H1 (cell line): ENCODE results near the gene CTTNBP2NL. TPM values are rescaled to one million over a fixed set of nuclear protein-coding genes. Genes with fewer than 3 reads are reported as not detected.

Experiments used
- CTCF ChIA-PET: fragments of 300-600 bp; sonication (Branson Sonifier 250); formaldehyde crosslinking; loops from one replicate; lab custom pipeline; 2021; ENCODE audit not compliant: partially characterized antibody; lab: Charles Lee
- POLR2A ChIA-PET: fragments of 300-600 bp; sonication (Branson Sonifier 250); formaldehyde crosslinking; loops from one replicate; lab custom pipeline; 2021; ENCODE audit warnings: inconsistent platforms; ENCODE audit not compliant: partially characterized antibody; lab: Charles Lee
- DNase-seq, 2 experiments: peaks; one replicate each; pipeline versions ENCODE4 v3.0.0 to v3.0.0-alpha.2; 2010 to 2022; ENCODE audit warnings: low spot score in 2 of 2, low read depth in 1 of 2, mixed read lengths in 1 of 2
- FAIRE-seq: peaks from 2 replicates; lab custom pipeline; 2011; peaks lifted over from hg19 to GRCh38; lab: Jason Lieb, UNC
- H2AFZ ChIP-seq: 2 replicates; pipeline ENCODE4 v1.8.1; 2012; ENCODE audit warnings: low read length, inconsistent platforms
- H2AK5ac ChIP-seq: 2 replicates; pipeline ENCODE4 v1.6.1; 2013; ENCODE audit warnings: low read depth, low read length
- H2BK120ac ChIP-seq: replicated peaks from 2 replicates; pipeline ENCODE3; 2013; ENCODE audit warnings: low read depth, low read length, inconsistent platforms
- H2BK12ac ChIP-seq: 2 replicates; pipeline ENCODE4 v1.6.1; 2013; ENCODE audit warnings: low read depth, low read length
- H2BK15ac ChIP-seq: 2 replicates; pipeline ENCODE4 v1.6.1; 2013; ENCODE audit warnings: low read length
- H2BK20ac ChIP-seq: 2 replicates; pipeline ENCODE4 v1.6.1; 2013; ENCODE audit warnings: low read length
- H2BK5ac ChIP-seq: 2 replicates; pipeline ENCODE4 v1.6.1; 2013; ENCODE audit warnings: low read depth, low read length
- H3K14ac ChIP-seq: 2 replicates; pipeline ENCODE4 v1.6.1; 2013; ENCODE audit warnings: inconsistent platforms; ENCODE audit not compliant: insufficient read length
- H3K18ac ChIP-seq: 2 replicates; pipeline ENCODE4 v1.6.1; 2013; ENCODE audit warnings: low read length; ENCODE audit errors: extremely low read depth
- H3K23ac ChIP-seq: 2 replicates; pipeline ENCODE4 v1.6.1; 2013; ENCODE audit warnings: inconsistent platforms; ENCODE audit not compliant: insufficient read length
- H3K23me2 ChIP-seq: 2 replicates; pipeline ENCODE4 v1.6.1; 2013; ENCODE audit warnings: low read depth, low read length
- H3K27ac ChIP-seq: 2 replicates; pipeline ENCODE4 v1.6.1; 2011; ENCODE audit warnings: low read depth, low read length, inconsistent platforms
- H3K27me3 ChIP-seq, 4 experiments: replicated peaks in 1 of 4; 1 replicate in 1 of 4; 2 replicates in 3 of 4; pipeline versions ENCODE4 v1.6.1 to v1.8.1; 2011 to 2013; ENCODE audit warnings: low read length in 3 of 4, mild to moderate bottlenecking in 3 of 4, inconsistent platforms in 2 of 4, mixed read lengths in 2 of 4, moderate library complexity in 1 of 4; ENCODE audit not compliant: control insufficient read depth in 3 of 4, insufficient read depth in 3 of 4; ENCODE audit errors: extremely low read depth in 1 of 4
- H3K36me3 ChIP-seq, 4 experiments: 2 replicates each; pipeline versions ENCODE4 v1.6.1 to v1.8.1; 2011 to 2013; ENCODE audit warnings: mild to moderate bottlenecking in 4 of 4, low read length in 3 of 4, moderate library complexity in 2 of 4, control low read depth in 1 of 4, inconsistent platforms in 1 of 4; ENCODE audit not compliant: insufficient read depth in 4 of 4, control insufficient read depth in 2 of 4
- H3K4ac ChIP-seq: replicated peaks from 2 replicates; pipeline ENCODE3; 2013; ENCODE audit warnings: low read length, low read depth, mixed read lengths, inconsistent platforms; ENCODE audit not compliant: insufficient read length
- H3K4me1 ChIP-seq, 4 experiments: replicated peaks in 1 of 4; 1 replicate in 1 of 4; 2 replicates in 3 of 4; pipeline versions ENCODE4 v1.6.1 to v1.8.1; 2011 to 2013; ENCODE audit warnings: low read length in 3 of 4, inconsistent platforms in 2 of 4, mixed read lengths in 1 of 4; ENCODE audit not compliant: insufficient read depth in 4 of 4, control insufficient read depth in 3 of 4
- H3K4me2 ChIP-seq, 2 experiments: 2 replicates each; pipeline versions ENCODE4 v1.6.1 to v1.8.1; 2011 to 2013; ENCODE audit warnings: low read depth in 2 of 2, low read length in 2 of 2, control low read depth in 1 of 2, inconsistent platforms in 1 of 2, mild to moderate bottlenecking in 1 of 2; ENCODE audit not compliant: insufficient read depth in 1 of 2
- H3K4me3 ChIP-seq, 4 experiments: fragments of 200-600, 300-600 bp in 1 of 4; sonication (generic), shearing (Covaris generic), sonication (Bioruptor Twin) in 1 of 4; 2 replicates each; pipeline versions ENCODE4 v1.5.1 to v1.8.1; 2011 to 2016; ENCODE audit warnings: low read length in 4 of 4, low read depth in 3 of 4, control low read depth in 2 of 4, inconsistent platforms in 2 of 4, mild to moderate bottlenecking in 2 of 4, mixed read lengths in 1 of 4, moderate library complexity in 1 of 4; ENCODE audit not compliant: insufficient read depth in 2 of 4; ENCODE audit errors: extremely low read depth in 1 of 4
- H3K56ac ChIP-seq: replicated peaks from 2 replicates; pipeline ENCODE3; 2013; ENCODE audit warnings: low read depth, mild to moderate bottlenecking, mixed read lengths, low read length, inconsistent platforms; ENCODE audit not compliant: insufficient read length
- H3K79me1 ChIP-seq: 2 replicates; pipeline ENCODE4 v1.6.1; 2013; ENCODE audit warnings: low read depth, low read length, control low read depth
- H3K79me2 ChIP-seq, 2 experiments: 2 replicates each; pipeline versions ENCODE4 v1.6.1 to v1.8.1; 2012 to 2013; ENCODE audit warnings: low read length in 2 of 2, mild to moderate bottlenecking in 2 of 2, inconsistent platforms in 1 of 2; ENCODE audit not compliant: insufficient read depth in 2 of 2, control insufficient read depth in 1 of 2
- H3K9ac ChIP-seq, 4 experiments: replicated peaks in 1 of 4; 1 replicate in 1 of 4; 2 replicates in 3 of 4; pipeline versions ENCODE4 v1.6.1 to v1.8.1; 2011 to 2013; ENCODE audit warnings: low read depth in 3 of 4, low read length in 3 of 4, control low read depth in 2 of 4, mild to moderate bottlenecking in 2 of 4, moderate library complexity in 2 of 4, inconsistent platforms in 1 of 4; ENCODE audit errors: extremely low read depth in 1 of 4
- H3K9me3 ChIP-seq, 2 experiments: 2 replicates each; pipeline versions ENCODE4 v1.6.1 to v1.8.1; 2012 to 2013; ENCODE audit warnings: mild to moderate bottlenecking in 2 of 2, moderate library complexity in 2 of 2, control low read depth in 1 of 2, inconsistent platforms in 1 of 2, low read depth in 1 of 2, low read length in 1 of 2, mixed read lengths in 1 of 2; ENCODE audit not compliant: insufficient read depth in 2 of 2
- H4K20me1 ChIP-seq, 2 experiments: replicated peaks in 1 of 2; 2 replicates each; pipeline versions ENCODE3 to v1.8.1; 2011 to 2013; ENCODE audit warnings: inconsistent platforms in 2 of 2, low read length in 2 of 2, mild to moderate bottlenecking in 1 of 2; ENCODE audit not compliant: insufficient read depth in 2 of 2, control insufficient read depth in 1 of 2
- H4K5ac ChIP-seq: 2 replicates; pipeline ENCODE4 v1.6.1; 2013; ENCODE audit warnings: low read length, low read depth, mixed read lengths, inconsistent platforms; ENCODE audit not compliant: insufficient read length
- H4K8ac ChIP-seq: 2 replicates; pipeline ENCODE4 v1.8.0; 2013; ENCODE audit warnings: mild to moderate bottlenecking, moderate library complexity, low read length, inconsistent platforms; ENCODE audit not compliant: insufficient read depth; ENCODE audit errors: extremely low read depth
- H4K91ac ChIP-seq: replicated peaks from 2 replicates; pipeline ENCODE3; 2013; ENCODE audit warnings: low read length, mixed read lengths, inconsistent platforms; ENCODE audit not compliant: insufficient read length
- GTF2F1 ChIP-seq: IDR thresholded peaks from 2 replicates; pipeline ENCODE4 v1.6.1; 2012; ENCODE audit warnings: low read depth, low read length, improper control_type of control experiment, borderline replicate concordance
- KDM1A ChIP-seq: fragments of 200-600, 300-600 bp; sonication (generic); IDR thresholded peaks from 2 replicates; pipeline ENCODE4 v1.7.1; 2016; ENCODE audit warnings: mild to moderate bottlenecking, low read length, borderline replicate concordance
- PHF8 ChIP-seq: fragments of 200-600 bp; sonication (generic); conservative IDR thresholded peaks from 2 replicates; pipeline ENCODE4 v1.7.1; 2012; ENCODE audit warnings: low read depth, mild to moderate bottlenecking, inconsistent platforms, low read length, moderate library complexity
- SIX5 ChIP-seq: IDR thresholded peaks from 2 replicates; pipeline ENCODE4 v1.6.1; 2011; ENCODE audit warnings: mild to moderate bottlenecking, low read depth, low read length
- SP4 ChIP-seq: IDR thresholded peaks from 2 replicates; pipeline ENCODE4 v1.6.1; 2012; ENCODE audit warnings: low read length, inconsistent platforms
- SRF ChIP-seq: IDR thresholded peaks from 2 replicates; pipeline ENCODE4 v1.6.1; 2011; ENCODE audit warnings: mild to moderate bottlenecking, low read depth, low read length, moderate library complexity
- TBP ChIP-seq: IDR thresholded peaks from 2 replicates; pipeline ENCODE4 v1.6.1; 2011; ENCODE audit warnings: low read depth, low read length, improper control_type of control experiment
- YY1 ChIP-seq: IDR thresholded peaks from 2 replicates; pipeline ENCODE4 v1.6.1; 2011; ENCODE audit warnings: low read depth, mild to moderate bottlenecking, low read length
- WGBS, 2 experiments: shearing (Covaris generic) in 1 of 2; methylation state at CpG; one replicate each; pipeline versions ENCODE4 v1.1.6 to v1.1.7; 2013 to 2015; ENCODE audit warnings: low lambda C conversion rate in 2 of 2, mixed read lengths in 2 of 2, inconsistent platforms in 1 of 2, low coverage in 1 of 2, missing lambda C conversion rate in 1 of 2; ENCODE audit not compliant: insufficient replicate concordance in 2 of 2, insufficient coverage in 1 of 2, insufficient read length in 1 of 2; ENCODE audit errors: extremely low coverage in 1 of 2, missing lambda C conversion rate in 1 of 2; 5-methylcytosine and 5-hydroxymethylcytosine counted together
- polyA plus RNA-seq, 7 experiments: library from polyadenylated mRNA; depleted of rRNA in 3 of 7; stranded (reverse) in 5 of 7; unstranded in 2 of 7; fragments of >200 nt in 5 of 7; fragments of 200-250 nt in 2 of 7; gene quantifications; 1 replicate in 5 of 7; 2 replicates in 1 of 7; 4 replicates in 1 of 7; pipeline versions ENCODE4 v1.2.1 to v1.2.3, GENCODE V29; 2011 to 2013; ENCODE audit warnings: missing spikeins in 2 of 7, mixed read lengths in 2 of 7
- total RNA-seq: library from RNA; stranded (reverse); fragmentation: NEBNext Ultra II Directional; extraction: Animal tissue kit (Norgen Biotek cat#: 25700); gene quantifications from 2 replicates; pipeline ENCODE4 v1.2.1, GENCODE V29; 2021

The CTTNBP2NL gene
- total and polyA plus RNA-seq, 2 of the 8 experiments (the other 6 are each of a cell fraction or from before 2014, with no cell fraction given): 6.4 to 35.1 TPM

- Histone ChIP-seq H3K18ac (no peak overlapping the region), H3K9ac (no peak overlapping the region), H2BK12ac (no peak overlapping the region), H2BK15ac (no peak overlapping the region), H4K8ac (no peak overlapping the region), H4K91ac (no peak overlapping the region), H3K4me3 (no peak overlapping the region), H3K79me2 (no peaks in the 10 kb centered on the region), H3K4me1 (no peaks in the 10 kb centered on the region; a peak in 1 of 7 replicates), H3K23ac (no peak overlapping the region), H2BK5ac (no peak overlapping the region), H2BK20ac (no peak overlapping the region), H3K4me2 (no peak overlapping the region), H2AK5ac (no peak overlapping the region), H3K79me1 (no peaks in the 10 kb centered on the region; the same call in 1 of the 2 replicates), H4K5ac (no peak overlapping the region), H3K56ac (no peak overlapping the region), H2BK120ac (no peak overlapping the region), H3K9me3 (no peaks in the 10 kb centered on the region), H3K14ac (no peak overlapping the region), H3K27me3 (no peaks in the 10 kb centered on the region), H3K23me2 (no peaks in the 10 kb centered on the region), H3K27ac (no peak overlapping the region), H3K36me3 (peaks cover 12 to 55% (median 34%) of the 10 kb centered on the region in 4 experiments), H3K4ac (no peak overlapping the region), H4K20me1 (peaks cover 0 to 1% of the 10 kb centered on the region in 2 experiments), H2AFZ (no peak overlapping the region)
- FAIRE-seq: no peak
- DNase-seq: no peak
- ChIA-PET CTCF (interaction anchor here (0.5 to 1.3 kb wide), 3 partner anchors 13 to 62 kb away, joined by 3 to 7 read pairs (median 3); no protein-coding TSS in a partner anchor), POLR2A (interaction anchor here (0.8 kb wide), 1 partner anchor 60 kb away, joined by 4 read pairs; no protein-coding TSS in a partner anchor)
- WGBS, 2 experiments: 85% methylated on average over 1 of the region's 1 CpG; no CpG with 5 or more reads in 1 of the 2 experiments
- no peak for TF ChIP-seq TBP
- no peak for TF ChIP-seq YY1
- no peak for TF ChIP-seq GTF2F1
- TF ChIP-seq SIX5: no peak
- no peak for TF ChIP-seq KDM1A
- TF ChIP-seq SP4: no peak
- TF ChIP-seq SRF: no peak
- TF ChIP-seq PHF8: no peak
Measured at GRCh38 chr1:112453876-112454275, 57.9 kb downstream of the CTTNBP2NL start.
